ENCODE data around the gene SORCS1. TPM values are rescaled to one million over a fixed set of nuclear protein-coding genes. Genes with fewer than 3 reads are reported as not detected.

The SORCS1 gene
- total and polyA plus RNA-seq, 2 of the 8 experiments (the other 6 are each of a cell fraction or from before 2014, with no cell fraction given): 4.1 to 4.6 TPM

DNA sequence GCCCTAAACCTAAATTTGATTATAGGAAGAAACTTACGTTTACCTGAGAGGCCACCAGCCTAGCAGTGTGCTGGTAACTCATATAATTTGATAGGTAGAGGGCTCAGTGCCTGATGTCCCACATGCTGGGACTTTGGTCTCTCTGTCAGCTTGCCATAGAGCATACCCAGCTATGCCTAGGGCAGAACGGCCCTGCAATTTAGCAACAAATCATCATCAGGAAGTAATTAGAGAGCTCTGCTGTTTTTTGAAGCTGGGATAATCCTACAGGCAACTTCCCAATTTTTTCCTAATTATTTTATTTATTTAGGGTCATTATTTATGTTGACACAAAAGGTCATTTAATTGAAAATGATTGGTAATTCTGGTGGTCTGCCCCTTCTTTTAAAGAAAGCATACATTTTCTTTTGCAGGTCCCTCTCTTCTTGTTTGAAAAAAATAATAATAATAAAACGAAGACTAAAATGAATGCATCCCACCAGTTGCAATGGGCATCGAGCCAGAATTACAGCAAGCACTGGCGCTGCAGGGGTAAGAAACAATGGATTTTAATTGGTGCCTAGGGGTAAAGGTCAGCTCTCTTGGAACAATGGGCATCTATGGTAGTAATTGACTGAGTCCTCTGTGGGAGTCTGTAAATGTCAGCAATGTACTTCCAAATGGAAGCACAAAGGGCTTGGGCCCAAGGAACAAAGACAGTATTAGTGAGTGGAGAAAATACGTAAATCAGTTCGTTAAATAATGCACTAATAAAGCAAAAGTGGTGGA is 348.0 kb downstream of the SORCS1 start (continued):
- TF ChIP-seq SAP30 (IDR thresholded peaks at IDR 0.05; ENCODE audit: insufficient read depth, insufficient replicate concordance, low read length): no peak
- no peak for TF ChIP-seq ASH2L (IDR thresholded peaks at IDR 0.05; ENCODE audit: low read length)
- no peak for TF ChIP-seq NRF1 (IDR thresholded peaks at IDR 0.05; ENCODE audit: low read depth, low read length)
- TF ChIP-seq JUND (IDR thresholded peaks at IDR 0.05; ENCODE audit: low read length): no peak
- TF ChIP-seq TAF1 (IDR thresholded peaks at IDR 0.05; ENCODE audit: low read depth, low read length): no peak
- TF ChIP-seq SP1 (IDR thresholded peaks at IDR 0.05; ENCODE audit: low read depth, low read length): no peak
- no peak for TF ChIP-seq BCL11A (IDR thresholded peaks at IDR 0.05; ENCODE audit: low read depth in 2 of 2, low read length in 2 of 2)
- TF ChIP-seq POLR2AphosphoS5 (IDR thresholded peaks at IDR 0.05; ENCODE audit: low read depth, low read length): no peak
- TF ChIP-seq TCF12 (IDR thresholded peaks at IDR 0.05; ENCODE audit: low read depth, low read length): no peak
